ENCODE data around the gene NEUROD1. TPM values are rescaled to one million over a fixed set of nuclear protein-coding genes. Genes with fewer than 3 reads are reported as not detected.
"Not testable (repeated sequence)": the region's sequence is repeated elsewhere in the genome, so short reads cannot be mapped to it uniquely, and the experiment has no call there.

NEUROD1 gene
- not detected in 2 replicates for total RNA-seq

- no peak for FAIRE-seq
- DNase-seq (ENCODE audit: low read depth) = no peak
- Histone ChIP-seq H3K36me3 (ENCODE audit: control insufficient read depth, insufficient read depth, low read length) (no peaks in the 10 kb centered on the region), H3K4me3 (ENCODE audit: low read depth, low read length) (no peak within 1 kb of the TSS), H3K27me3 (ENCODE audit: control insufficient read depth, insufficient read depth, low read length) (peaks cover 58% of the 10 kb centered on the region)
- TF ChIP-seq CTCF (IDR thresholded peaks at IDR 0.05; ENCODE audit: insufficient read depth, low read length, severe bottlenecking) = no peak
Observed at GRCh38 chr2:181680055-181680936, at the start of gene NEUROD1. TSS of gene NEUROD1 (minus strand) at chr2:181680517. CDS start at chr2:181678860, 1,657 bp downstream.

GRCh38 chr2:181725476-181725875 lies 45.2 kb upstream of the NEUROD1 start:
- Histone ChIP-seq H3K4me3 (ENCODE audit: low read depth, low read length) (no peak overlapping the region), H3K27me3 (ENCODE audit: control insufficient read depth, insufficient read depth, low read length) (no peaks in the 10 kb centered on the region), H3K36me3 (ENCODE audit: control insufficient read depth, insufficient read depth, low read length) (no peaks in the 10 kb centered on the region)
- no peak for TF ChIP-seq CTCF (IDR thresholded peaks at IDR 0.05; ENCODE audit: insufficient read depth, low read length, severe bottlenecking)
- FAIRE-seq (no peak), DNase-seq (ENCODE audit: low read depth) (no peak)

DNA sequence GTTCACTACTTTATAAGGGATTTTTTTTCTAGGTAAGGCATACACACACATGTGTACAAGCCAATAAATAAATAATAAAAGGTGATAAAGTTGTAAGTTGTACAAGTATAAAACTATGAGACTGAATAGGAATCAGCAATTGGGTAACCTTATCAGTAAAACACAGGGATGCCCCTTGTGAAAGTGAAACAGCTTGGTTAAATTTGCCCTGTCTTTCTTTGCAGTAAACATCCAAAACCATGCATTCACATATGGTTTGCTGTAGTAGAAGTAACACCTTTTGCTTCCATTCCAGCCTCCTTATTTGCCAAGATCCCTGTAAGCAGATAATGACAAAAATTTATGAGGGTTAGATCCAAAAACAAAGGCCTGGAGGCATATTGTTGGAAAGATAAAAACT lies 44.3 kb upstream of the NEUROD1 start:
- Histone ChIP-seq H3K4me3 (ENCODE audit: low read depth, low read length) (no peak overlapping the region), H3K36me3 (ENCODE audit: control insufficient read depth, insufficient read depth, low read length) (no peaks in the 10 kb centered on the region), H3K27me3 (ENCODE audit: control insufficient read depth, insufficient read depth, low read length) (no peaks in the 10 kb centered on the region)
- FAIRE-seq = no peak
- DNase-seq (ENCODE audit: low read depth) = no peak
- no peak for TF ChIP-seq CTCF (IDR thresholded peaks at IDR 0.05; ENCODE audit: insufficient read depth, low read length, severe bottlenecking)

DNA sequence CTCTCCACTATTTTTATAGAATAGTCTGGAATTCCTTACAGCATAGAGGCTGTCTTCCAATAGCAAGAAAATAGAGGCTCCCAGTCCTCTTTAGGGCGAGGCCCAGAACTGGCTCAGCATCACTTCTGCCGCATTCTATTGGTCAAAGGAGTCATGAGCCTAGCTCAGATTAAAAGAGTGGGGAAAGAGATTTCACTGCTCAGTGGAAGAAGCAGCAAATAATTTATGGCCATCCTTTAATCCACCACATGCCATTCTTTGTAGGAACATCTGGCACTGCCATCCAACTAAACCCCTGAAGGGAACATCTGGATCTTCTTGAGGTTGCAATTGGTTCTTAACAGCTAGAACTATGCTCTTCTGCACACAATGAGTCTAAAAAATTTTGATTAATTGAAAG lies 43.4 kb upstream of the NEUROD1 start:
- Histone ChIP-seq H3K4me3 (ENCODE audit: low read depth, low read length) (no peak overlapping the region), H3K27me3 (ENCODE audit: control insufficient read depth, insufficient read depth, low read length) (no peaks in the 10 kb centered on the region), H3K36me3 (ENCODE audit: control insufficient read depth, insufficient read depth, low read length) (no peaks in the 10 kb centered on the region)
- no peak for FAIRE-seq
- no peak for TF ChIP-seq CTCF (IDR thresholded peaks at IDR 0.05; ENCODE audit: insufficient read depth, low read length, severe bottlenecking)
- no peak for DNase-seq (ENCODE audit: low read depth)

DNA sequence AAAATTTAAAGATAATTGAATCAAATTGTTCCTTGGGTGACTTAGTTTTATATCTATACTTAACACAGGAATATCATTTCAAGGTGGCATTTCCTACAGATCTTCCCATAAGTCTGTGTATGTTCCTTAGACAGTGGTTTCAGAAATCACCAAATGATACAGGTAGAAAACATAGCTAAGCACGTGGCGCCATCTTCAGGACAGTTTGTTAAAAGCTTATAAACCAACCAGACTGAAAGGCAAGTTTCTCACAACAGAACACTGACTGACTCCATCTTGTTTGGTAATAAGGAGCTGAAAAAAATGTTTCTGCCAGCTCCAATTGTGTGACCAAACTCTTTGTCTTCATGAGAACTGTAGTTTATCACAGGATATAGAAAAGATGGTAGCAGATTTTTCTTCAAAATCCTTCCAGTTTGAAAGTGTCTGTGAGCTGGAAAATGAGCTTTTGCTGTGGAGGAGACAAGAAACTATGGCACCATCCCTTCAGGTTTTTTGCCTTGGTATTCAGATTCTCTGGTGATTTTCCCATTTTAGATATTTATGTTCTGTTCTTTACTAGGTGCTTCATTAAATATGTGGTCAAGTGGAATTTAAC lies 34.8 kb upstream of the NEUROD1 start:
- no peak overlapping the region for H3K4me3 ChIP-seq (ENCODE audit: low read depth, low read length)
- H3K27me3 ChIP-seq (ENCODE audit: control insufficient read depth, insufficient read depth, low read length) = no peaks in the 10 kb centered on the region
- peak; percentile 62 for TF ChIP-seq CTCF (IDR thresholded peaks at IDR 0.05; ENCODE audit: insufficient read depth, low read length, severe bottlenecking)
- DNase-seq (ENCODE audit: low read depth) = peak; percentile 71
- no peak for FAIRE-seq
- H3K36me3 ChIP-seq (ENCODE audit: control insufficient read depth, insufficient read depth, low read length) = no peaks in the 10 kb centered on the region

GRCh38 chr2:181711051-181711450 lies 30.7 kb upstream of the NEUROD1 start:
- H3K36me3 ChIP-seq (ENCODE audit: control insufficient read depth, insufficient read depth, low read length); DNase-seq (ENCODE audit: low read depth); H3K27me3 ChIP-seq (ENCODE audit: control insufficient read depth, insufficient read depth, low read length); H3K4me3 ChIP-seq (ENCODE audit: low read depth, low read length); FAIRE-seq: not testable (repeated sequence)

DNA sequence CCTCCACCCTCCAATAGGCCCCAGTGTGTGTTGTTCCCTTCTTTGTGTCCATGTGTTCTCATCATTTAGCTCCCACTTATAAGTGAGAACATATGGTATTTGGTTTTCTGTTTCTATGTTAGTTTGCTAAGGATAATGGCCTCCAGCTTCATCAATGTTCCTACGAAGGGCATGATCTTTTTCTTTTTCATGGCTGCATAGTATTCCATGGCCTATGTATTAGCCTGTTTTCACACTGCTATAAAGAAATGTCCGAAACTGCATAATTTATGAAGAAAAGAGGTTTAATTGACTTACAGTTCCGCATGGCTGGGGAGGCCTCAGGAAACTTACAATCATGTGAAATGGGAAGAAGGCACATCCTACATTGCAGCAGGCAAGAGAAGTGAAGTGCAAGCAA lies 22.2 kb upstream of the NEUROD1 start:
- DNase-seq (ENCODE audit: low read depth); H3K36me3 ChIP-seq (ENCODE audit: control insufficient read depth, insufficient read depth, low read length); H3K4me3 ChIP-seq (ENCODE audit: low read depth, low read length); FAIRE-seq; H3K27me3 ChIP-seq (ENCODE audit: control insufficient read depth, insufficient read depth, low read length): not testable (repeated sequence)

All from bronchial epithelial cell (primary cell).